HG03442 (cell line): ENCODE results near the gene AMPH.
"Not testable (repeated sequence)": the region's sequence is repeated elsewhere in the genome, so short reads cannot be mapped to it uniquely, and the experiment has no call there.

Experiments used
- ATAC-seq: cut with Tn5 transposase; IDR thresholded peaks from one replicate; pipeline ENCODE4 v1.9.1; 2021; ENCODE audit warnings: mild to moderate bottlenecking, moderate library complexity; ENCODE audit not compliant: unreplicated experiment

AMPH gene

DNA sequence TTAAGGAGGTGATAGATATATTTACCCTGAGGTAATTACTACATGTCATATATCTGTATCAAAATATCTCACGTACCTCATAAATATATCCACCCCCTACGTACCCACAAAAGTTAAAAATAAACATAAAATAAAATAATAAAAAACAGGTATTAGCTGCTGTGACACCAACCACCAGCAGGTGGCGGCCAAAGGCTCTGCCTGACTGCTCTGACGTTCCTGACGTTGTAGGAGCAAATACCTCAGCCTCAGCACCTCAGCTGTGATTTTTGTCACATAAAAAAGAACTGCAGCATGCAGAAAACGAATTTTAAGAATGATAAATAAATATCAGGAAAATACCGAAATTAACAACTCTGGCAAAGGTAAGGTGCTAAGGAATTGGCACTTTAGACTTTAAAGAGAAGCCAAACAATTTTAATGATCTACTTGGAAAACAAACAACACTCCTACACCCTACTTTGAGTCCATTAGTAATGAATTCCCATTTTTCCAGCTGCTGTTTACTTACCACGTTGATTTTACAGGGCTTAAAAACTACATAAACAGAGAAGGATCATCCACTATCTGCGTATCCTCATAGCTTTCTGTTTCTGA lies 232.3 kb downstream of the AMPH start:
- ATAC-seq, result peak; percentile 67

DNA sequence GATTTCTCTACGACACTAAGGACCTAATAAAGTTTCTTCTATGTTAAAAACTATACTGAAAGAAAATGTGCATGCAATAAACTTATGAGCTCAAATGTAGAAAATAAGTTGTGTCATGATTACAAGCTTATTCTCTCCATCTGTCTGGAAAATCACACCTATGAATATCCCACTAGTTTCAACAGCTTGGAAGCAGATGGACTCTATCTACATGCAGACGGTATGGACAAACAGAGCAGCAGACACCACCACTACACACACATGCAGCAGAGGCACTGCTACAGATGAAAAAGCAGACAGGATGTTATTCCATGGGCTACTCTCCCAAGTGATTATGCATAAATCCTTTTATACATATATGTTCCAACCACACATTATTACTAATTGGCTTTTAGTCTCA lies 234.3 kb downstream of the AMPH start:
- no peak for ATAC-seq

DNA sequence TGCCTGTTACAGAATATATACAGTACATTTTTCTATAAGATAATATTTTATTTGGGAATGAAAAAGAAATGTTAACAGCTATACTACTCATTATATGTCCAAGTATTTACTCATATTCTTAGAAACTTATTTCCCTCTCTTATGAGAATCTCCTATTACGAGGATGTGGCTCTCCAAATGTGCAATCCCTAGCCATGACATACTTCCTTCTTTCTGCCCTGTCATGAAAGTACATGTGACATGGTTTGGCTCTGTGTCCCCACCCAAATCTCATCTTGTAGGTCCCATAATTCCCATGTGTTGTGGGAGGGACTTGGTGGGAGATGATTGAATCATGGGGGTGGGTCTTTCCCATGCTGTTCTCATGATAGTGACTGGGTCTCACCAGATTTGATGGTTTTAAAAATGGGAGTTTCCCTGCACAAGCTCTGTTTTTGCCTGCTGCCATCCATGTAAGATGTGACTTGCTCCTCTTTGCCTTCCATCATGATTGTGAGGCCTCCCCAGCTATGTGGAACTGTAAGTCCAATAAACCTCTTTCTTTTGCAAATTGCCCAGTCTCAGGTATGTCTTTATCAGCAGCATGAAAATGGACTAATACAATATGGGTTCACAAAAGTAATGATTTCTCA lies 235.1 kb downstream of the AMPH start:
- not testable (repeated sequence) for ATAC-seq

DNA sequence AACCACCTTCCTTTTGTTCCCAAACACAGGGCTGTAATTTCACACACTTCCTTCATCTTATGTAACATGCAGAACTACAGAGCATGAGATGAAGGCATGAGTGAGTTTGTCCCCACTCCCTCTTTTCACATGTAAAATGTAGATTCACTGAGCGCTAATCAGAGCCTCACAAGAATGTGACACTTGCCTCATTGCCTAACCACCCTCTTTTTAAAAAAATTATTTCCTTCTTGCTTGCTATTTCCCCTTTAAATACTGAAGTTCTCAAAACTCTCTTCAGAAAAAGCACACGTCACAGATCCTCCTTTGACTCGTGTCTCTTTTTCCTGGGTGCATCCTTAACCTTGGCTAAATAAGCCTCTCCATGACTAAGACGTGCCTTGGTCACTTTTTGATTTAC lies 236.5 kb downstream of the AMPH start:
- ATAC-seq, result no peak

DNA sequence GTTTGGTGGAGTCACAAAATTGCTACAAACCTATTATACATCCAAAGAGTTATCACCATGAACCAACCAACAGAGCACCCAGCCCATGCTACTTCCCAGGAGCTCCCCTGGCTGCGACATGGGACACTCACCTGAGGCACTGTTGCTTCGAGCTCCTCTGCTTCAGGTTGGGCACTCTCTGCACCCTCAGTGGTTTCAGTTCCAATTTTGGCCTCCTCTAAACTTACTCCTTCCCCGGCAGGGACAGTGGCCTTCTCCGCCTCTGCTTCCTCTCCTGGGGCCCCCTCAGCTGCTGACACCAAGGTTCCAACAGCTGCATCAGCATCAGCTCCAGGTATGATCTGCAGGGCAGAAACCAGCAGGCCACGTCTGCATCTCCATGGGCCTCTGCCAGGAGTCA lies 237.3 kb downstream of the AMPH start:
- ATAC-seq, result peak; percentile 75

DNA sequence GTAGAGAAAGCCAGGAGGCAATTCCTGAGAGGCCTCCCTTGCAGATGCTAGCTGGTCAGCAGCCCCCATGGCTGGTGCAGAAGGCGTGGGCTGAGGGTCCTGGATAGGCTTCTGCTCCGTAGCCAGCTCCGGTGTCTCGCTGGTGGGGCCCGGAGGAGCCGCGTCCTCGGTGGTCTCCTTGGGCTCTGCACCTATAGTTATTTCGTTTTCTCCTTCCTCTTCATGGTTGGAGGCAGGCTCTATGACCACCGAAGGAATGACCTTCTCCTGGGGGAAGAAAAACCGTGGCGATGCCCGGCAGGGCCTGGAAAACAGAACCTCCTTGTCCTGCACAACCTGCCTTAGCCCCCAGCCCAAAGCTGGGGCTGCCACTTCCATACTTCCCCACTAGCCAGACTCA lies 239.4 kb downstream of the AMPH start:
- no peak for ATAC-seq

DNA sequence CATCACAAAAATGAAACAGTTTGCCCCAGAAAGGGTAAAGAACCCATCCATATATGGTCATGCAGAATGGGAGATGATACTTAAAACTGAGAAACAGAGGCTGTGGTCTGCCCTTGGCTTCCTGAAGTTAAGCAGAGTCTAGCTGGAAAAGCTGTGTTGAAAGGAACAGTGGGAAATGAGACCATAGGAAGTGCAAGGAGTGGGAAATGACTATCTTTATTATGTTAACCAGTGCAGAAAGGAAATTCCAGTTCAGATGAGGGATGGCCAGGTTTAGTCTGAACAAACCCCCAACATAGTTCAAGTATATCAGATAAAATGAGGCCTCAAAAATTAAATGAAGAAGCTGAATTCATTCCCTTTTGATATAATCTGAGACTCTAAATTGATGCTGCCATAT lies 245.5 kb downstream of the AMPH start:
- no peak for ATAC-seq

DNA sequence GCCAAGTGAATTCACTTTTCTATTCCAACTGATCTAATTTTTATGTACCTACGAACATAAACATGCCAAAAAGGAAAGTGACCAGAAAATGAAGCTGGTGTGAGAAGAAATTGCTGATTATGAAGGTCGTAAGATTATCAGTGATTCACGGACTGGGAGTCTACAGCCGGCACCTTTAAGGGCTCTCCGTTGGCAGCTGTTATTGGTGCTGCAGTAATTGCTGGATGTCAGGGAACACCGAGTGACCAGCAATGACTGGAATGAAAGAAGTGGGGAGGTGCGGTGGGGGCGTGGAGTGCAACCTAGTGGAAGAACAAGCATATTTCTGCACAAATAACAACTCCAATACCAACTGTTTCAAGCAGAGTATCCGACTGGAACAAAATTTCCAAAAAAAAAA lies 247.9 kb downstream of the AMPH start:
- no peak for ATAC-seq

DNA sequence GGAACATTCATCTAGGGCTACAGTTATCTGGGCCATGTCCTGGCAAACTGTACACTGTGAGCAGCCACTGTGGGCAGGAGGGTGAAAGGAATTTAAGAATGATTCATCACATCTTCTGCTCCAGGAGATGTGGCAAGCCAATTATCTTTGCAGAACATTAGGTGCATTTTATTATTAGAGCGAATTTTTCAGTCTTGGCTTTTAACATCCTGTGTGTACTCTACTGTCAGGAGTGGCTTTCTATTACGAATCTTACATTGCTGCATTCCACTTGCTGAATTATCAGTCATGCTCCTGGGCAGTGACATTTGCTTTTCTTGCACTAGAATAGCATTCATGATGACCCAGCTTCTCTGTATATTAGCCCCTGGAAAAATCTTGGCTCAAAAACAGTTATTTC lies 248.5 kb downstream of the AMPH start:
- no peak for ATAC-seq

DNA sequence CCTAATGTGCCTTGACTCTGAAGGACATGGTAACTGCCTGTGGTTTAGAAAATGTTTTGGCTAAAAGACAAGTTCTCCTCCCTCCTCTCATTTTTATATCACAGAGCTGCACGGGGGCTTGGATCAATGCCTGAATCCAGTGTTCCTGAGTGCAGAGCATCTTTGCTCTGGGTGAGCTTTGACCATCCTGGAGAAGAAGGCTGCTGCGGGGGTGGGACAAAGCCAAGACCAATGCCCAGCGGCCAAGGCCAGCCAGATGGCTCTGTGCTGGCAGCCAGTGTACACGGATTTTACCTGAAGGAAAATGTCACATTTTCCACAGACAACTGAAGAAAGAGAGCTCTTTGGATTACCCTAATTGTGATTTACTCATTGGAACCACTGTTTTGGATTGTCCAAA lies 255.7 kb downstream of the AMPH start:
- ATAC-seq, result no peak

DNA sequence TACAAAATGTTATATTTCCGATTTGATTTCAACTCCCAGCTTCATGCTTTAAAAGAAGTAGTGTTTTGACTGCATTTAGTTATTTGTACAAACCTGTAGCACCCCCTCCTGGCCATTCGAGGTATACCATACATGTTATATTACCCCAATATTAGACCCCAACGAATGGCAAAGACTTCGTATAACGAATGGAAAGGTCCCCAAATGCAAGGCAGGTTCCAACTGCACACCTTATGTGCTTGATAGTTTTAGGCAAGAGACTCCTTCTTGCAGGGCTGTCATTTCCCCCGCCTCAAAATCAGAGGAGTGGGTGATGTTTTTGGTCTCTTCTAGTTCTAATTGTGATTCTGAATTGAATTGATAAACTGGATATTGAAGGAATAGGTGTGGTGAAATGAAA lies 256.7 kb downstream of the AMPH start:
- no peak for ATAC-seq

DNA sequence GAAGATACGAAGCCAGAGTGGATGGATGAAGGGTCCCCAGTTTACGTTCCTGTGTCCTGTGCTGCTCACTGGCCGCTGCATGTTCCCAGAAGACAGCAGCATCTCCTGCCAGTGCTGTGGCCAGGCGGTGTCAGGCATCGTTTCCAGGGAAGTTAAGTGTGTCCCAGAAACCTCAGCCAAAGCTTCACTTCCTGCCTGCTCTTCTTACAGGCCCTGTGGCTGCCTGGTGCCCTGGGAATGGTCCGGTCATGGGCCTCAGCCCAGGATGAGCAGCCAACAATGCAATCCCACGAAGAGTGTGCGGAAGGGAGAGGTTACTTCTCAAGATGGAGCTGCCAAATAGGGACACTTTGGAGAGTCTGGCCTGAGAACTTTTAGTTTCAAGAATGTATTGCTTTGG lies 258.0 kb downstream of the AMPH start:
- ATAC-seq, result no peak

DNA sequence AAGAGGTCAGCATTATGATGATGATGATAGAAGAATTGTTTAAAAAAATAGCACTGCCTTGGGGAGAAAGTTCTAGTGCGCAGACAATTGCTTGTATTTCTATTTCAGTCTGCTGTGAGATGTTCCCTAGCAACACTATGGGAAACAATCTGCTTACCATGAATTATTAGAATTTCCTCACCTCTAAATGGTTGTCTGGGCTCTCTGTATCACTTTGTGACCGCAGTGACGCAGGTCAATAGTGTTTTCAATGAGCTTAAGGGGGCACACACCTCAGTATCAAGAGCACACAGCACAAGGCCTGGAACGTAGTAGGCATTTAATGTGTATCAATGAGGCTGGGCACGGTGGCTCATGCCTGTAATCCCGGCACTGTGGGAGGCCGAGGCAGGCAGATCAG lies 258.9 kb downstream of the AMPH start:
- ATAC-seq, result no peak

DNA sequence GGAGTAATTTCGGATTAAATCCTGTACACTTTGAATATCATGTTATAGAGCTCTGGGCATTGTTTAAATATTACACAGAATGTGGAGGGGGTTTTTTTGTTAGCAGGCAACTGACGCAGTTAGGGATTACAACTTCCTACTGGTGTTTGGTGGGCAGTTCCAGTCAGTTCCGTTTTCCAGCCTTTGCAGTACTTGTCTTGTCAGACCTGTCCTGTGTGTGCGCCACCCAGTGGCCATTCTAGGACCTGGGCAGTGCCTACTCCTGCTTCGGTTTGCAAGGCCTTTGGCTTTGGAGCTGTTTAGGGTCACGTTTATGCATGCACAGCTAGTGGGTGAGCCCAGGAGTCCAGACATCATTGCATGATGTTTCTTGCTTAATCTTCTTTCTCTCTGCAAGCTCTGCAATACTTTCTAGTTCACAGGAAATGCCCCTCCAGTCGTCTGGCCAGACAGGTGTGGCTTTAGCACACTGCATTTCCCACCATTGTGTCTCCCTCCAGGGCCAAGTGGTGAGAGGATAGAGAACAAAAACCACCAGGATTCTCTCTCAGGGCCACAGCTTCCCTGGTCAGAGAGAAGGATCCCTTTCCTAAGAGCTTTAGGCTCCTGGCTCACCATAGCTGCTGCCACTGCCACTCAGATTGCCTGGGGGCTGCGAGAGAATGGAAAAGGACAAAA lies 261.2 kb downstream of the AMPH start:
- ATAC-seq, result peak; percentile 78

DNA sequence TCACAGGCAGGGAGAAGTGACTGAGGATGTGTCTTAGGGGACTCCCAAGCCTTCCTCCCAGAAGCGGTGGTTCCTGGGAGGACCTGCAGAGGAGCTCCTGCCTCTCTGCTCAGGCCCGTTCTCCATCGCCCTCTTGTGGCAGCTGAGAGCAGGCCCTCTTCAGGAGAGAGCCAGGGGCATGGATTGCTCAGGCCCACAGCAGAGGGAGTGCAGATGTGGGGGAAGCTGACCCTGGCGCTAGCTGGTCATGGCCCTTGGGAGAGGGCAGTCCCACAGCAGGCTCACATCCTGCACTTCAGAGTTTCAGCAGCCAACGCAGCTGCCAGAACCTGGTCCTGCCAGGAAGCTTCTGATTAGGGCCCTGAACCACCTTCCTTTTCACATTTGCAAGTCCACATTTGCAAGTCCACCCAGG lies 263.0 kb downstream of the AMPH start:
- peak; percentile 45 for ATAC-seq

DNA sequence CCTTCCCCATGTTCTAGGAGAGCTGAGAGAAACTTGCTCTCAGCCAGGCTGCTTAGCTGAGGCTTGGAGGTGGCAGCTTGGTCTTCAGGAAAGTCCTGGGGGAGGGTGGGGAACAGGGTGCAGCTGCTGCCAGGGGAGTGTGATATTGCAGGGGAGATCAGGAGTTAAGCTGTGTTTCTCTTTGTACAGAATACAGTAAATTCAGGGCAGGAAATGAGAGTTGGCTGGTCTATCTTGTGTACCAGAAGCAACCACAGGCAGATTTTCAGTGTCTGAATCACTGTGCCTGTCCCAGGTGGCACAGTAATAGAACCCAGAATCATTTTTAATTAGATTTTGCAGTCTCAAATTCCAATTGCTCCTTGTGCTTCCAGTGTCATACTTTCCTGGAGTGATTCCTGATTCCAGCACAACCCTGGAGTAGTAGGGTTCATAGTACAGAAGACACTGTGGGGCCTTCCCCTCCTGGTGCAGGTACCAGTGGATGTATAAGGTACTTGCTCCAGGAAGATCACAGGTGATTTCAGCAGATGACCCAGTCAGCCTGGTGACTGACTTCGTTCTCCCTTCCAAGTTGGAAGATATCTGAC lies 263.8 kb downstream of the AMPH start:
- ATAC-seq, result peak; percentile 49

DNA sequence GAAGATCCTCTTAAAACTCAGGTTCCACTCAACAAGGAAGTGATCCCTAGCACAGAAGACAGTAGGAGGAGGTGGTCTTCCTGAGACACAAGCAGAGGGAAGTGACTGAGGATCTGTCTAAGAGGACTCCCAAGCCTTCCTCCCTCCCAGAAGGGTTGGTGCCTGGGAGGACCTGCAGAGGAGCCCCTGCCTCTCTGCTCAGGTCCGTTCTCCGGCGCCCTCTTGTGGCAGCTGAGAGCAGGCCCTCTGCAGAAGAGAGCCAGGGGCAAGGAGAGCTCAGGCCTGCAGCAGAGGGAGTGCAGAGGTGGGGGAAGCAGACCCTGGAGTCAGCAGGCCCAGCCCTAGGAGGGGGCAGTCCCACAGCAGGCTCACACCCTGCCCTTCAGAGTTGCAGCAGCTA lies 267.8 kb downstream of the AMPH start:
- not testable (repeated sequence) for ATAC-seq

DNA sequence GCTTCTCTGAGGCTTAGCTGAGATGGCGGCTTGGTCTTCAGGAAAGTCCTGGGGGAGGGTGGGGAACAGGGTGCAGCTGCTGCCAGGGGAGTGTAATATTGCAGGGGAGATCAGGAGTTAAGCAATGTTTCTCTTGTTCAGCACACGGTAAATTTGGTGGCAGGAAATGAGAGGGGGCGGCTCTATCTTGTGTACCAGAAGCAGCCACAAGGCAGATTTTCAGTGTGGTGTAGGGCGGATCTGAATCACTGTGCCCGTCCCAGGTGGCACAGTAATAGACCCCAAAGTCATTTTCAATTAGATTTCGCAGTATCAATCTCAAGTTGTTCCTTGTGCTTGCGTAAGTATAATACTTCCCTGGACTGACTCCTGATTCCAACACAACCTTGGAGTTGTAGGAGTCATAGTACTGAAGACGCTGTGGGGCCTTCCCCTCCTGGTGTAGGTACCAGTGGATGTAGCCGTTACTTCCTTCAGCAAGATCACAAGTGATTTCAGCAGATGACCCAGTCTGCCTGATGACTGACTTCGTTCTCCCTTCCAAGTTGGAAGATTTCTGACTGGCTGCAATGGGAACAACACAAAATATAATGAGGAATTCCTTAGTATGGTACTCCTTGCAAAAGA lies 268.4 kb downstream of the AMPH start:
- ATAC-seq, result peak; percentile 33

DNA sequence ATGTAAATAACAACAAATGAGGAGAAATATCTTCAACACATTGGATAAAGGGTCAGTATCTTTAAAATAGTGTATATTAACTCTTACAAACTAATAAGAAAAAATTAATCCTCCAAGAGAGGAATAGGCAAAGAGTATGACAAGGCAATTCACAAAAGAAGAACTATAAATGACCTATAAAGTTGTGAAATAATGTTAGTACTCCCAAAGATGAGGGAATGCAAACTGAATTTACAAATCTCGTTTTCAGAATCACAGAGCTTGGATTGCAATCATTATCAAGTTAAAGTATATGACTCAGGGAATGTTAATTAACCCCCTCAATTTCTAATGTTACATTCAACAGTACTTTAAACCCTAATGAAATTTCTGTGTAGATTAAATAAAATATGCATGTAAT lies 270.4 kb downstream of the AMPH start:
- no peak for ATAC-seq

DNA sequence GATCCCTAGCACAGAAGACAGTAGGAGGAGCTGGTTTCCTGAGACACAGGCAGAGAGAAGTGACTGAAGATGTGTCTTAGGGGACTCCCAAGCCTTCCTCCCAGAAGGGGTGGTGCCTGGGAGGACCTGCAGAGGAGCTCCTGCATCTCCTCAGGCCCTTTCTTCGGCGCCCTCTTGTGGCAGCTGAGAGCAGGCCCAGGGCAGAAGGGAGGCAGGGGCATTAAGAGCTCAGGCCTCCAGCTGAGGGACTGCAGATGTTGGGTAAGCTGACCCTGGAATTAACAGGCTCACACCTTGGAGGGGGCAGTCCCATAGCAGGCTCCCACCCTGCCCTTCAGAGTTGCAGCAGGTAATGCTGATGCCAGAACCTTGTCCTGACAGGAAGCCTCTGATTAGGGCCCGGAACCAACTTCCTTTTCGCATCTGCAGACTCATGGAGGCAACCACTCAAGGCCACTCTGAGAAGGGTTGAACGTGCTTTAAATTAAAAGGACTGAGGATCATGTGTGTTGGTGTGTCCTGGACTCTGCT lies 272.0 kb downstream of the AMPH start:
- peak; percentile 79 for ATAC-seq

DNA sequence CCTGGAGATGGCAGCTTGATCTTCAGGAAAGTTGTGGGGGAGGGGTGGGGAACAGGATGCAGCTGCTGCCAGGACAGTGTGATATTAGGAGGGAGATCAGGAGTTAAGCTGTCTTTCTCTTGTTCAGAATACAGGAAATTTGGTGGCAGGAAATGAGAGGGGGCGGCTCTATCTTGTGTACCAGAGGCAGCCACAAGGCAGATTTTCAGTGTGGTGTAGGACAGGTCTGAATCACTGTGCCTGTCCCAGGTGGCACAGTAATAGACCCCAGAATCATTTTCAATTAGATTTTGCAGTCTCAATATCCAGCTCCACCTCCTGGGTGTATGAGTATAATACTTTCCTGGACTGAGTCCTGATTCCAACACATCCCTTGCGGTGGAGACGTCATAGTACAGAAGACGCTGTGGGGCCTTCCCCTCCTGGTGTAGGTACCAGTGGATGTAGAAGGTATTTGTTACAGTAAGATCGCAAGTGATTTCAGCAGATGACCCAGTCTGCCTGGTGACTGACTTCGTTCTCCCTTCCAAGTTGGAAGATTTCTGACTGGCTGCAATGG lies 272.8 kb downstream of the AMPH start:
- not testable (repeated sequence) for ATAC-seq
